Kidney capillary endothelial cell (primary cell): Measurements from ENCODE around the gene TFPI.
A peak's percentile ranks its signal among the peaks of the same experiment; 100 is the strongest.

Experiments
- DNase-seq: peaks from one replicate; pipeline ENCODE4 v3.0.0-alpha.2; 2018; ENCODE audit warnings: low spot score

The TFPI gene

GRCh38 chr2:187504312-187504921, 49.8 kb downstream of the TFPI start:
- no peak for DNase-seq

GRCh38 chr2:187503700-187504099, 50.5 kb downstream of the TFPI start:
- DNase-seq: no peak

GRCh38 chr2:187502467-187502866, 51.8 kb downstream of the TFPI start:
- DNase-seq: no peak

GRCh38 chr2:187500585-187501359, 53.5 kb downstream of the TFPI start:
- no peak for DNase-seq

- peak; percentile 67 for DNase-seq
These were observed 54.2 kb downstream of the TFPI start for GRCh38 chr2:187499941-187500532.

- no peak for DNase-seq
These were observed 56.3 kb downstream of the TFPI start for GRCh38 chr2:187497858-187498463.

- DNase-seq: no peak
These were observed 57.1 kb downstream of the TFPI start for GRCh38 chr2:187497140-187497539.

GRCh38 chr2:187495324-187495723, 58.9 kb downstream of the TFPI start:
- no peak for DNase-seq

GRCh38 chr2:187493877-187494568, 60.2 kb downstream of the TFPI start:
- DNase-seq: no peak

- DNase-seq: no peak
These were observed 61.1 kb downstream of the TFPI start for GRCh38 chr2:187493180-187493579.

GRCh38 chr2:187486241-187486640, 68.0 kb downstream of the TFPI start:
- no peak for DNase-seq

GRCh38 chr2:187485523-187485922, 68.7 kb downstream of the TFPI start:
- DNase-seq: no peak

- DNase-seq: no peak
These were observed 70.7 kb downstream of the TFPI start for GRCh38 chr2:187483537-187483936.

GRCh38 chr2:187482796-187483195, 71.4 kb downstream of the TFPI start:
- DNase-seq: no peak

GRCh38 chr2:187481543-187481942, 72.7 kb downstream of the TFPI start:
- DNase-seq: no peak

- no peak for DNase-seq
These were observed 75.5 kb downstream of the TFPI start for GRCh38 chr2:187478719-187479118.

- DNase-seq: no peak
These were observed 77.2 kb downstream of the TFPI start for GRCh38 chr2:187477051-187477450.

GRCh38 chr2:187475499-187476248, 78.6 kb downstream of the TFPI start:
- no peak for DNase-seq

- no peak for DNase-seq
These were observed 83.5 kb downstream of the TFPI start for GRCh38 chr2:187470698-187471097.

- no peak for DNase-seq
These were observed 84.7 kb downstream of the TFPI start for GRCh38 chr2:187469538-187469937.

- no peak for DNase-seq
These were observed 86.0 kb downstream of the TFPI start for GRCh38 chr2:187468262-187468661.
